ENCODE measurements around the gene PITPNC1.
"Not testable (repeated sequence)": the region's sequence is repeated elsewhere in the genome, so short reads cannot be mapped to it uniquely, and the experiment has no call there.

Gene PITPNC1

DNA sequence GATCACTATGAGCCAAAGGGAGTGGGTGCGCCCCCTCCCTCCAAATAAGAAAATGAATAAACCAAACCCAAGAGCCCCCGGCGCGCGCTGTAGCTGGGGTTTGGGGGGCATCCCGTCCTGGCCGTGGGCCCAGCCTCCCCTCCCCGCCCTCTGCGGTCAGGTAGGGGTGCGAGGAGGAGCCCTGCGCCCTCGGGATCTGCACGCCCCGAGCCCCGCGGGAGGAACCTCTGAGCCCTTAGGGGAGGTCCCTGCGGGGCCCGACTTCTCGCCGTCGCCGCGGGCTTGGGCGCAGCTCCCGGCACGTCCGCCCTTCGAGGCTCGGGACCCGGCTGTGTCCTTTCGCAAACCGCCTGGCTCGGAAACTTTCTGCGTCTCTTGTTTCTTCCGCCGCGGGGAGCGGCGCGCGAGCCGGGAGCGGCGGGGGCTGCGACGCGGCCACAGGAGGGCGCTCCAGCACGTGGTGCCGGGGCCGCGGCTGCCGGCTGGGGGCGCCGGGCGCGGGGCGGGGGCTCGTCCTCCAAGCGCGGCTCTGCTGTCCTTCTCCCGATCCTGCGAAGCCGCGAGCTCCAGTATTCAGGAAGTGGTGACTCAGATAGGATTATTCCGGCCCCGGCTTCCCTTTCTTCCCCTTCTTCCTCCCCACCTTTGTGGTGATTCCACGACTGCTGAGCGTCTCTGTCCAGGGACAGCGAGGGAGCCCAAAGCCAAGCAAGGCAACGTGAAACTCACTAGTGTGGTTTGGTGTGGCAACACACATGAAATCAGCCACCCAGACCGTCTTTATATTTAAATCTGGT lies 1.6 kb downstream of the PITPNC1 start:
- no peaks in the 10 kb centered on the region for H3K27me3 ChIP-seq (ENCODE audit: insufficient read depth, insufficient read length)
- no peak for TF ChIP-seq YY1 (IDR thresholded peaks at IDR 0.05; ENCODE audit: insufficient read depth, insufficient read length)
- TF ChIP-seq ZNF274 (IDR thresholded peaks at IDR 0.05; ENCODE audit: low read depth, low read length): no peak
- no peak for TF ChIP-seq SUZ12 (IDR thresholded peaks at IDR 0.05; ENCODE audit: extremely low read depth, insufficient read depth, insufficient read length)
- peaks cover 15% of the 10 kb centered on the region; the same call in 1 of the 2 replicates for H3K9me3 ChIP-seq (ENCODE audit: insufficient read depth, low read length)
- H3K36me3 ChIP-seq (ENCODE audit: insufficient read depth, insufficient read length, low read length): peaks cover 5% of the 10 kb centered on the region
- peak; percentile 57 for DNase-seq (ENCODE audit: low read depth, low spot score)
- no peaks in the 10 kb centered on the region for H3K4me1 ChIP-seq (ENCODE audit: insufficient read depth, insufficient read length)
- H3K9ac ChIP-seq (ENCODE audit: insufficient read length, low read depth): peak overlapping the region; percentile 94
- peak overlapping the region; percentile 76 for H3K4me3 ChIP-seq (ENCODE audit: insufficient read length, low read depth)

DNA sequence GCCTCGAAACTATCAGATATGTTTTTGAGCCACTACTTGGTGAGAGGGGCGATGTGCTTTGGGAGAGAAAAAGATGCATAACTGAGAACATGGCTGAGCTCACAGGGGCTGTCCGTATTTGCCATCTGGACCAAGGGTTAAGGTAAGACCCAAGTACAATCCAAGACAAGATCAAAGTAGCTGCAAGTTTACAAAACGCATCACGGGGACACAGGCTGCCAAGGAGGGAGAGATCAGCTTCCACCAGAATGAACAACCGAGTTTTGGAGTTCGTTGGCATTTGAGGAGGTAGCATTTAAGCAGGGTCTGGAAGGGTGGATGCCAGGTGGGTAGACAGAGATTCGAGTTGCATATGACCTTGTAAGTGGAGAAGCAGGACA lies 2.2 kb downstream of the PITPNC1 start:
- H3K36me3 ChIP-seq (ENCODE audit: insufficient read depth, insufficient read length, low read length): peaks cover 5% of the 10 kb centered on the region
- no peaks in the 10 kb centered on the region for H3K27me3 ChIP-seq (ENCODE audit: insufficient read depth, insufficient read length)
- H3K9ac ChIP-seq (ENCODE audit: insufficient read length, low read depth): peak overlapping the region; percentile 57
- H3K4me3 ChIP-seq (ENCODE audit: insufficient read length, low read depth): peak overlapping the region; percentile 31
- H3K9me3 ChIP-seq (ENCODE audit: insufficient read depth, low read length): peaks cover 19% of the 10 kb centered on the region; the same call in 1 of the 2 replicates
- TF ChIP-seq SUZ12 (IDR thresholded peaks at IDR 0.05; ENCODE audit: extremely low read depth, insufficient read depth, insufficient read length) (no peak), ZNF274 (IDR thresholded peaks at IDR 0.05; ENCODE audit: low read depth, low read length) (no peak), YY1 (IDR thresholded peaks at IDR 0.05; ENCODE audit: insufficient read depth, insufficient read length) (no peak)
- DNase-seq (ENCODE audit: low read depth, low spot score): no peak
- H3K4me1 ChIP-seq (ENCODE audit: insufficient read depth, insufficient read length): no peaks in the 10 kb centered on the region

DNA sequence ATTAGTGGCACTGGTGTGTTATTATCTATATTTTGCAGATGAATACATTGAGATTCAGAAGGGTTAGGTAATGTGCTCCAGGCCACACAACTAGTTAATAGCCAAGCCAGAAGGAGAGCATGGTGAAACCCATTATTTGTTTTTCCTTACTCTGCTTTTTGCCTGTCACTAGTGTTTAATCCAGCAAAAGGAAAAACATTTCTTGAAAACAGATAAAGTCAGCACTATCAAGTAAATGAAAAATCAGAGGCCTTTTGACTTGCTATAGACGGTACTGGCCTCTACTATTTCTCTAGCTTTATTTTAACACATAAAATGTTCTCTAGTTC lies 4.8 kb downstream of the PITPNC1 start:
- no peak for DNase-seq (ENCODE audit: low read depth, low spot score)
- Histone ChIP-seq H3K4me1 (ENCODE audit: insufficient read depth, insufficient read length) (no peaks in the 10 kb centered on the region), H3K9ac (ENCODE audit: insufficient read length, low read depth) (no peak overlapping the region), H3K9me3 (ENCODE audit: insufficient read depth, low read length) (peaks cover 30% of the 10 kb centered on the region; the same call in 1 of the 2 replicates), H3K4me3 (ENCODE audit: insufficient read length, low read depth) (no peak overlapping the region), H3K36me3 (ENCODE audit: insufficient read depth, insufficient read length, low read length) (peaks cover 5% of the 10 kb centered on the region), H3K27me3 (ENCODE audit: insufficient read depth, insufficient read length) (no peaks in the 10 kb centered on the region)
- no peak for TF ChIP-seq YY1 (IDR thresholded peaks at IDR 0.05; ENCODE audit: insufficient read depth, insufficient read length)
- TF ChIP-seq SUZ12 (IDR thresholded peaks at IDR 0.05; ENCODE audit: extremely low read depth, insufficient read depth, insufficient read length): no peak
- TF ChIP-seq ZNF274 (IDR thresholded peaks at IDR 0.05; ENCODE audit: low read depth, low read length): no peak

DNA sequence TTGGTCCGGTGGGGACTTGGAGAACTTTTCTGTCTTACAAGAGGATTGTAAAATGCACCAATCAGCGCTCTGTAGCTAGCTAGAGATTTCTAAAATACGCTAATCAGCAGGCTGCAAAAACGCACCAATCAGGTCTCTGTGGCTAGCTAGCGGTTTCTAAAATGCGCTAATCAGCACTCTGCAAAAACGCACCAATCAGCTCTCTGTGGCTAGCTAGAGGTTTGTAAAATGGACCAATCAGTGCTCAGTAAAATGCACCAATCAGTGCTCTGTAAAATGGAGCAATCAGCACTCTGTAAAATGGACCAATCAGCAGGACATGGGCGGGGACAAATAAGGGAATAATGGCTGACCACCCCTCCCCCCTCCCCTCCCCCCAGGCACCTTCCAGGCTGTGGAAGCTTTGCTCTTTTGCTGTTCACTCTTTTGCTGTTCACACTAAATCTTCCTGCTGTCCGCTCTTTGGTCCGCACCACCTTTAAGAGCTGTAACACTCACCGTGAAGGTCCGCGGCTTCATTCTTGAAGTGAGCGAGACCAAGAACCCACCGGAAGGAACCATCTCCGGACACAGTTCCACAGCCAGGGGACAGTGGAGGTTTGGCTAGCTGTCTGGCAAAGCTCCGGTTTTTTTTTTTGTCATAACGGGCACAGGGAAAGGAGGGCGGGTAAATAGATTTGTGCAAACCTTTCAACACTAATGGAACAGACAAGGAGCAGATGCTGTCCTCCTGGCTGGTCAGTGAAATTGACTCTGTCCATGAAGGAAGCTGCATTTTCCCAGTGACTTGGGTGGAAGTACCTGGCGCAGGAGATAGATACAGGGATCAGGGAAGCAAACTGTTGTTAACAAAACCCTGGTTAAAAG lies 8.3 kb downstream of the PITPNC1 start:
- Histone ChIP-seq H3K9ac (ENCODE audit: insufficient read length, low read depth) (no peak overlapping the region), H3K36me3 (ENCODE audit: insufficient read depth, insufficient read length, low read length) (no peaks in the 10 kb centered on the region), H3K27me3 (ENCODE audit: insufficient read depth, insufficient read length) (no peaks in the 10 kb centered on the region), H3K9me3 (ENCODE audit: insufficient read depth, low read length) (peaks cover 15% of the 10 kb centered on the region; the same call in 1 of the 2 replicates), H3K4me3 (ENCODE audit: insufficient read length, low read depth) (no peak overlapping the region), H3K4me1 (ENCODE audit: insufficient read depth, insufficient read length) (peaks cover 3% of the 10 kb centered on the region)
- TF ChIP-seq YY1 (IDR thresholded peaks at IDR 0.05; ENCODE audit: insufficient read depth, insufficient read length) (no peak), ZNF274 (IDR thresholded peaks at IDR 0.05; ENCODE audit: low read depth, low read length) (no peak), SUZ12 (IDR thresholded peaks at IDR 0.05; ENCODE audit: extremely low read depth, insufficient read depth, insufficient read length) (no peak)
- DNase-seq (ENCODE audit: low read depth, low spot score): no peak

DNA sequence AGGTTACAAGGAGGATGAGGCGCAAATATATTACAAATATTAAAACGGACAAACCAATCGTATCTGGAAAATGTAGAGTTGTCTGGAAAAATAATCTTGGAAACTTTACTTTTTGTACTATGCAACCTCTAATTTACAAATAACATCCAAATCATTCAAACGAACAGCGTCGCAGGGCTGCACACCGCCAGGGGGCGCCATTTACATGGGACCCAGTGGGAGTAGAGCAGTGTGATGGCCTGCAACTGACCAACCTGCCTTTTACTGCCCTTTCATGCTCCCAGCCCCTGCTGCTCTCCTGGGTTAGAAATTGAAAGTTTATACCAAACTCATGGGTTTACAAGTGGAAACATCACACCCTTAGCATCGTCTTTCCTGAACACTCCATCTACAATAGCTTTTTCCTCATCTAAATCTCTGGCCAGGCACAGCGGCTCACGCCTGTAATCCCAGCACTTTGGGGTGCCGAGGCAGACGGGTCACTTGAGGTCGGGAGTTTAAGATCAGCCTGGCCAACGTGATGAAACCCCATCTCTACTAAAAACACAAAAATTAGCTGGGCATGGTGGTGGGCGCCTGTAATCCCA lies 10.0 kb downstream of the PITPNC1 start:
- TF ChIP-seq ZNF274 (IDR thresholded peaks at IDR 0.05; ENCODE audit: low read depth, low read length) (no peak), SUZ12 (IDR thresholded peaks at IDR 0.05; ENCODE audit: extremely low read depth, insufficient read depth, insufficient read length) (no peak), YY1 (IDR thresholded peaks at IDR 0.05; ENCODE audit: insufficient read depth, insufficient read length) (no peak)
- DNase-seq (ENCODE audit: low read depth, low spot score): no peak
- H3K9ac ChIP-seq (ENCODE audit: insufficient read length, low read depth): no peak overlapping the region
- no peaks in the 10 kb centered on the region for H3K27me3 ChIP-seq (ENCODE audit: insufficient read depth, insufficient read length)
- H3K9me3 ChIP-seq (ENCODE audit: insufficient read depth, low read length): peaks cover 15% of the 10 kb centered on the region; the same call in 1 of the 2 replicates
- H3K4me3 ChIP-seq (ENCODE audit: insufficient read length, low read depth): no peak overlapping the region
- no peaks in the 10 kb centered on the region for H3K36me3 ChIP-seq (ENCODE audit: insufficient read depth, insufficient read length, low read length)
- peaks cover 3% of the 10 kb centered on the region for H3K4me1 ChIP-seq (ENCODE audit: insufficient read depth, insufficient read length)

DNA sequence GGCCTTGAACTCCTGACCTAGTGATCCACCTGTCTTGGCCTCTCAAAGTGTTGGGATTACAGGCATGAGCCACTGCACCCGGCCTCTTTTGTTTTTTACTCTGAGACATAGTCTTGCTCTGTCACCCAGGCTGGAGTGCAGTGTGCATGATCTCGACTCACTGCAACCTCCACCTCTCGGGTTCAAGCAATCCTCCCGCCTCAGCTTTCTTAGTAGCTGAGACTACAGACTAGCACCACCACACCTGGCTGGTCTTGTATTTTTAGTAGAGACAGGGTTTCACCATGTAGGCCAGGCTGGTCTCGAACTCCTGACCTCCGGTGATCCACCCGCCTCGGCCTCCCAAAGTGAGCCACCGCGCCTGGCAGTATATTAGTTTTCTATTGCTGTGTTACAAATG lies 11.5 kb downstream of the PITPNC1 start:
- peaks cover 15% of the 10 kb centered on the region; the same call in 1 of the 2 replicates for H3K9me3 ChIP-seq (ENCODE audit: insufficient read depth, low read length)
- not testable (repeated sequence) for H3K4me1 ChIP-seq (ENCODE audit: insufficient read depth, insufficient read length); H3K9ac ChIP-seq (ENCODE audit: insufficient read length, low read depth); DNase-seq (ENCODE audit: low read depth, low spot score); H3K27me3 ChIP-seq (ENCODE audit: insufficient read depth, insufficient read length); H3K4me3 ChIP-seq (ENCODE audit: insufficient read length, low read depth); H3K36me3 ChIP-seq (ENCODE audit: insufficient read depth, insufficient read length, low read length)

DNA sequence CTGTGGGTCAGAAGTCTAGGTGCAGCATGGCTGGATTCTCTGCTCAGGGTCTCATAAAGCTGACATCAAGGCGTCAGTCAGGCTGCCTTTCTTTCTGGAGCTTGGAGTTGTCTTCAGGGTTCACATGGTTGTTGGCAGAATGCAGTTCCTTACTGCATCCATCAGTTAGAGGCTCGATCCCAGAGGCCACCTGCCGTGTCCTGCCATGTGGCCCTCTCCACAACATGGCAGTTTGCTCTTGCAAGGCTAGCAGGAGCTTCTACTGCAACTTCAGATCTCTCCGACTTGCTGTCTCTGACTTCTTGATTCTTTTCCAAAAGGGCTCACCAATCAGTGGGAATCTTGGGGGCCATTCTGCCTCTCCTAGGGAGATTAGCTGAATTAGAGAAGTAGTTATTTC lies 11.9 kb downstream of the PITPNC1 start:
- TF ChIP-seq ZNF274 (IDR thresholded peaks at IDR 0.05; ENCODE audit: low read depth, low read length): no peak
- no peak for TF ChIP-seq SUZ12 (IDR thresholded peaks at IDR 0.05; ENCODE audit: extremely low read depth, insufficient read depth, insufficient read length)
- TF ChIP-seq YY1 (IDR thresholded peaks at IDR 0.05; ENCODE audit: insufficient read depth, insufficient read length): no peak
- DNase-seq (ENCODE audit: low read depth, low spot score): no peak
- no peak overlapping the region for H3K4me3 ChIP-seq (ENCODE audit: insufficient read length, low read depth)
- H3K9ac ChIP-seq (ENCODE audit: insufficient read length, low read depth): no peak overlapping the region
- H3K36me3 ChIP-seq (ENCODE audit: insufficient read depth, insufficient read length, low read length): no peaks in the 10 kb centered on the region
- peaks cover 14% of the 10 kb centered on the region; the same call in 1 of the 2 replicates for H3K9me3 ChIP-seq (ENCODE audit: insufficient read depth, low read length)
- no peaks in the 10 kb centered on the region for H3K27me3 ChIP-seq (ENCODE audit: insufficient read depth, insufficient read length)
- peaks cover 3% of the 10 kb centered on the region for H3K4me1 ChIP-seq (ENCODE audit: insufficient read depth, insufficient read length)
